Osteocyte (in vitro differentiated cells): ENCODE data around the gene HAS3. TPM values are rescaled to one million over a fixed set of nuclear protein-coding genes. Genes with fewer than 3 reads are reported as not detected.

Source experiments
- DNase-seq: peaks from one replicate; pipeline ENCODE4 v3.0.0; 2021; ENCODE audit warnings: mixed read lengths; ENCODE audit not compliant: unreplicated experiment; ENCODE audit errors: extremely low spot score
- H3K27ac Mint-ChIP-seq: one replicate; pipeline ENCODE4 v1.8.0; 2021; ENCODE audit warnings: mild to moderate bottlenecking, mixed read lengths; ENCODE audit not compliant: unreplicated experiment
- H3K27me3 Mint-ChIP-seq: one replicate; pipeline ENCODE4 v1.8.0; 2021; ENCODE audit warnings: mixed read lengths; ENCODE audit not compliant: unreplicated experiment
- H3K36me3 Mint-ChIP-seq: one replicate; pipeline ENCODE4 v1.8.0; 2021; ENCODE audit warnings: mixed read lengths; ENCODE audit not compliant: unreplicated experiment
- H3K4me1 Mint-ChIP-seq: one replicate; pipeline ENCODE4 v1.8.0; 2021; ENCODE audit warnings: mixed read lengths; ENCODE audit not compliant: unreplicated experiment
- H3K4me3 Mint-ChIP-seq: one replicate; pipeline ENCODE4 v1.8.0; 2021; ENCODE audit warnings: mild to moderate bottlenecking, moderate library complexity, mixed read lengths; ENCODE audit not compliant: unreplicated experiment
- H3K9me3 Mint-ChIP-seq: one replicate; pipeline ENCODE4 v1.8.0; 2021; ENCODE audit warnings: mixed read lengths; ENCODE audit not compliant: unreplicated experiment
- total RNA-seq: library from RNA; stranded (reverse); gene quantifications from 2 replicates; pipeline ENCODE4 v1.2.1, GENCODE V29; 2021
- TF ChIP-seq, protein P1 (sequence below): fragments of 200-600 bp; sonication (generic); IDR thresholded peaks from 2 replicates; pipeline ENCODE4 v1.5.0; 2021; ENCODE audit warnings: antibody characterized with exemption, mild to moderate bottlenecking, moderate library complexity

HAS3 gene
- total RNA-seq, 1 donor from 2014 or later: 1.6 TPM

DNA sequence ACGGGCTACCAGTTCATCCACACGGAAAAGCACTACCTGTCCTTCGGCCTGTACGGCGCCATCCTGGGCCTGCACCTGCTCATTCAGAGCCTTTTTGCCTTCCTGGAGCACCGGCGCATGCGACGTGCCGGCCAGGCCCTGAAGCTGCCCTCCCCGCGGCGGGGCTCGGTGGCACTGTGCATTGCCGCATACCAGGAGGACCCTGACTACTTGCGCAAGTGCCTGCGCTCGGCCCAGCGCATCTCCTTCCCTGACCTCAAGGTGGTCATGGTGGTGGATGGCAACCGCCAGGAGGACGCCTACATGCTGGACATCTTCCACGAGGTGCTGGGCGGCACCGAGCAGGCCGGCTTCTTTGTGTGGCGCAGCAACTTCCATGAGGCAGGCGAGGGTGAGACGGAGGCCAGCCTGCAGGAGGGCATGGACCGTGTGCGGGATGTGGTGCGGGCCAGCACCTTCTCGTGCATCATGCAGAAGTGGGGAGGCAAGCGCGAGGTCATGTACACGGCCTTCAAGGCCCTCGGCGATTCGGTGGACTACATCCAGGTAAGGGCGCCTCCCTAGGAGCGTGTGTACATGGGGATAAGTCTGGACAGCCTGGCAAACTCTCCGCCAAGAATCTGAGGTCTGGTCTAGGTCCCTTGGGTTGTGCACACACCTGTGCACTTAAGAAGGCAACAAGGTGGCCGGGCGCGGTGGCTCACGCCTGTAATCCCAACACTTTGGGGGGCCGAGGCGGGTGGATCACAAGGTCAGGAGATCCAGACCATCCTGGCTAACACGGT is 4.2 kb downstream of the HAS3 start:
- DNase-seq: no peak
- no peak overlapping the region for H3K4me3 Mint-ChIP-seq
- H3K9me3 Mint-ChIP-seq: no peaks in the 10 kb centered on the region
- no peak overlapping the region for H3K27ac Mint-ChIP-seq
- peaks cover 8% of the 10 kb centered on the region for H3K36me3 Mint-ChIP-seq
- H3K4me1 Mint-ChIP-seq: peaks cover 23% of the 10 kb centered on the region
- TF ChIP-seq, protein P1, sequence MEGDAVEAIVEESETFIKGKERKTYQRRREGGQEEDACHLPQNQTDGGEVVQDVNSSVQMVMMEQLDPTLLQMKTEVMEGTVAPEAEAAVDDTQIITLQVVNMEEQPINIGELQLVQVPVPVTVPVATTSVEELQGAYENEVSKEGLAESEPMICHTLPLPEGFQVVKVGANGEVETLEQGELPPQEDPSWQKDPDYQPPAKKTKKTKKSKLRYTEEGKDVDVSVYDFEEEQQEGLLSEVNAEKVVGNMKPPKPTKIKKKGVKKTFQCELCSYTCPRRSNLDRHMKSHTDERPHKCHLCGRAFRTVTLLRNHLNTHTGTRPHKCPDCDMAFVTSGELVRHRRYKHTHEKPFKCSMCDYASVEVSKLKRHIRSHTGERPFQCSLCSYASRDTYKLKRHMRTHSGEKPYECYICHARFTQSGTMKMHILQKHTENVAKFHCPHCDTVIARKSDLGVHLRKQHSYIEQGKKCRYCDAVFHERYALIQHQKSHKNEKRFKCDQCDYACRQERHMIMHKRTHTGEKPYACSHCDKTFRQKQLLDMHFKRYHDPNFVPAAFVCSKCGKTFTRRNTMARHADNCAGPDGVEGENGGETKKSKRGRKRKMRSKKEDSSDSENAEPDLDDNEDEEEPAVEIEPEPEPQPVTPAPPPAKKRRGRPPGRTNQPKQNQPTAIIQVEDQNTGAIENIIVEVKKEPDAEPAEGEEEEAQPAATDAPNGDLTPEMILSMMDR: no peak
- no peaks in the 10 kb centered on the region for H3K27me3 Mint-ChIP-seq

DNA sequence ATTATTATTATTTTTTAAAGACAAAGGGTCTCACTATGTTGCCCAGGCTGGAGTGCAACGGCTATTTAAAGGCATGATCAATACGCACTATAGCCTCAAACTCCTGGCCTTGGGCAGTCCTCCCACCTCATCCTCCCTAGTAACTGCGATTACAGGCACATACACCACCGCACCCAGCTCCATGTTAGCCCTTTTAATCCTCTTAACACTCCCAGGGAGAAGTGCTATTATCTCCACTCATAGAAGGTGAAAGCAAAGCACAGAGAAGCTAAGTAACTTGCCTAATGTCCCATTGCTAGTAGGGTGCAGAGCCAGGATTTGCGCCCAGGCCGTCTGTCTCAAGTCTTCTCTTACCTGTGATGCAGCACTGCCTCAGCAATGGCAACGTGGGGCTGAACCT is 5.0 kb downstream of the HAS3 start:
- H3K36me3 Mint-ChIP-seq: peaks cover 11% of the 10 kb centered on the region
- no peak for DNase-seq
- H3K4me1 Mint-ChIP-seq: peaks cover 20% of the 10 kb centered on the region
- H3K4me3 Mint-ChIP-seq: no peak overlapping the region
- no peaks in the 10 kb centered on the region for H3K9me3 Mint-ChIP-seq
- TF ChIP-seq, protein P1: no peak
- no peak overlapping the region for H3K27ac Mint-ChIP-seq
- H3K27me3 Mint-ChIP-seq: no peaks in the 10 kb centered on the region

DNA sequence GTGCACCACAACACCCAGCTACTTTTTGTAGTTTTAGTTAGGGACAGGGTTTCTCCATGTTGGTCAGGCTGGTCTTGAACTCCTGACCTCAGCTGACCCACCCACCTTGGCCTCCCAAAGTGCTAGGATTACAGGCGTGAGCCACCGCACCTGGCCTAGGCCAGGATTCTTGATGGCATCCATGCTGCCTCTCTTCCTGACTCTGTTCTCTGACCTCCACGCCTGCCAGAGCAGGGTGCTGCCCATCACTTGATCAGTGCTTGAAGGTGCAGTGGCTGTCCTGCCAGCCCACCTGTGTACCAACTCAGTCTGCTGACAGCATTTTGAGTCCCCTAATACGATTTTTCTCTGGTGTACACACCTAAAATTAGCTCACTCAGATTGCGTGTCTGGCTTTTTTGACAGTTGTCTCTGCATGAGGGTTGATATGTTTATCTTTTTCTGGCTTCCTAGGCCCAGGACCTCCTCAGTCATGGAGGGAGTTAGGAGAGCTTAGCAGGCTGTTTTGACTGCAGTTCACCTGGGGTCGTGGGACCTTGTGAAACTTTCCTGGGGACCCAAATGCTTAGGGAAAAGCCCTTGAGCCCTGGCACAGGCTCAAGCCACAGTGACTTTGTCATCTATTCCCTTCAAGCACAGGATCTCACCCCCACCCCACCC is 5.9 kb downstream of the HAS3 start:
- Mint-ChIP-seq H3K4me3 (no peak overlapping the region), H3K27ac (no peak overlapping the region), H3K4me1 (peaks cover 16% of the 10 kb centered on the region), H3K36me3 (peaks cover 11% of the 10 kb centered on the region), H3K27me3 (no peaks in the 10 kb centered on the region), H3K9me3 (no peaks in the 10 kb centered on the region)
- TF ChIP-seq, protein P1: no peak
- DNase-seq: no peak

DNA sequence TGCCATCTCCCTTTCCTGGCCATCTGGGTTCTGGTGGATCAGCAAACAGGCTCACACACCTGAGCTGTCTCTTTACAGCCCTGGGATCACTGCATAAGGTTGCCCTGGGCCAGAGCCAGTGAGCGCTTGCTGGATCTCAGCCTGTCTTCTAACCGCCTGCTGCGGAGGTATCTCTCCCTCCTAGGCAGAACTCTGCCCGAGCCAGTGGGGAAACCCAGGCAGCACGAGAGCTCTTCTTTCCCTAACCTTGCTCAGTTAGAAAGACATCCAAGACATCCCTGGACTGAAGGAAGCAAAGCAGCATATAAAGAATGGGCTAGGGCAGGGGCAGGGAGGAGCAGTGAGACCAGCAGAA is 6.4 kb downstream of the HAS3 start:
- Mint-ChIP-seq H3K4me3 (no peak overlapping the region), H3K36me3 (peaks cover 11% of the 10 kb centered on the region), H3K27me3 (no peaks in the 10 kb centered on the region), H3K27ac (no peak overlapping the region), H3K4me1 (peaks cover 13% of the 10 kb centered on the region), H3K9me3 (no peaks in the 10 kb centered on the region)
- TF ChIP-seq, protein P1: no peak
- no peak for DNase-seq
